ENCODE measurements around the gene CYRIA.

- TF ChIP-seq, protein P1, sequence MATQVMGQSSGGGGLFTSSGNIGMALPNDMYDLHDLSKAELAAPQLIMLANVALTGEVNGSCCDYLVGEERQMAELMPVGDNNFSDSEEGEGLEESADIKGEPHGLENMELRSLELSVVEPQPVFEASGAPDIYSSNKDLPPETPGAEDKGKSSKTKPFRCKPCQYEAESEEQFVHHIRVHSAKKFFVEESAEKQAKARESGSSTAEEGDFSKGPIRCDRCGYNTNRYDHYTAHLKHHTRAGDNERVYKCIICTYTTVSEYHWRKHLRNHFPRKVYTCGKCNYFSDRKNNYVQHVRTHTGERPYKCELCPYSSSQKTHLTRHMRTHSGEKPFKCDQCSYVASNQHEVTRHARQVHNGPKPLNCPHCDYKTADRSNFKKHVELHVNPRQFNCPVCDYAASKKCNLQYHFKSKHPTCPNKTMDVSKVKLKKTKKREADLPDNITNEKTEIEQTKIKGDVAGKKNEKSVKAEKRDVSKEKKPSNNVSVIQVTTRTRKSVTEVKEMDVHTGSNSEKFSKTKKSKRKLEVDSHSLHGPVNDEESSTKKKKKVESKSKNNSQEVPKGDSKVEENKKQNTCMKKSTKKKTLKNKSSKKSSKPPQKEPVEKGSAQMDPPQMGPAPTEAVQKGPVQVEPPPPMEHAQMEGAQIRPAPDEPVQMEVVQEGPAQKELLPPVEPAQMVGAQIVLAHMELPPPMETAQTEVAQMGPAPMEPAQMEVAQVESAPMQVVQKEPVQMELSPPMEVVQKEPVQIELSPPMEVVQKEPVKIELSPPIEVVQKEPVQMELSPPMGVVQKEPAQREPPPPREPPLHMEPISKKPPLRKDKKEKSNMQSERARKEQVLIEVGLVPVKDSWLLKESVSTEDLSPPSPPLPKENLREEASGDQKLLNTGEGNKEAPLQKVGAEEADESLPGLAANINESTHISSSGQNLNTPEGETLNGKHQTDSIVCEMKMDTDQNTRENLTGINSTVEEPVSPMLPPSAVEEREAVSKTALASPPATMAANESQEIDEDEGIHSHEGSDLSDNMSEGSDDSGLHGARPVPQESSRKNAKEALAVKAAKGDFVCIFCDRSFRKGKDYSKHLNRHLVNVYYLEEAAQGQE (IDR thresholded peaks at IDR 0.05; ENCODE audit: low read depth) = no peak
- TF ChIP-seq TEAD4 (IDR thresholded peaks at IDR 0.05) = peak; percentile 41; the same call in 1 of the 2 replicates
- no peak for TF ChIP-seq RAD21 (IDR thresholded peaks at IDR 0.05; ENCODE audit: low read depth)
- no peak for TF ChIP-seq TAF1 (IDR thresholded peaks at IDR 0.05; ENCODE audit: low read depth)
- TF ChIP-seq, protein P2, sequence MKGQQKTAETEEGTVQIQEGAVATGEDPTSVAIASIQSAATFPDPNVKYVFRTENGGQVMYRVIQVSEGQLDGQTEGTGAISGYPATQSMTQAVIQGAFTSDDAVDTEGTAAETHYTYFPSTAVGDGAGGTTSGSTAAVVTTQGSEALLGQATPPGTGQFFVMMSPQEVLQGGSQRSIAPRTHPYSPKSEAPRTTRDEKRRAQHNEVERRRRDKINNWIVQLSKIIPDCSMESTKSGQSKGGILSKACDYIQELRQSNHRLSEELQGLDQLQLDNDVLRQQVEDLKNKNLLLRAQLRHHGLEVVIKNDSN (IDR thresholded peaks at IDR 0.05) = no peak
- TF ChIP-seq MAX (IDR thresholded peaks at IDR 0.05) = 0 out of 2 replicates have a peak, but pooled peaks have one; percentile 25
- no peak for TF ChIP-seq YY1 (IDR thresholded peaks at IDR 0.05; ENCODE audit: low read depth)
- no peak for TF ChIP-seq EP300 (IDR thresholded peaks at IDR 0.05; ENCODE audit: borderline replicate concordance)
Measured at GRCh38 chr2:16649353-16650286, 16.0 kb downstream of the CYRIA start.
